ENCODE results near the gene AVL9.
"Not testable (repeated sequence)": the region's sequence is repeated elsewhere in the genome, so short reads cannot be mapped to it uniquely, and the experiment has no call there.

The AVL9 gene

GRCh38 chr7:32591938-32592337, 96.6 kb downstream of the AVL9 start:
- peak; percentile 25 for DNase-seq

GRCh38 chr7:32592701-32593100, 97.4 kb downstream of the AVL9 start:
- no peak for DNase-seq

- DNase-seq: no peak
Observed at GRCh38 chr7:32594965-32595490, 99.7 kb downstream of the AVL9 start.

DNA sequence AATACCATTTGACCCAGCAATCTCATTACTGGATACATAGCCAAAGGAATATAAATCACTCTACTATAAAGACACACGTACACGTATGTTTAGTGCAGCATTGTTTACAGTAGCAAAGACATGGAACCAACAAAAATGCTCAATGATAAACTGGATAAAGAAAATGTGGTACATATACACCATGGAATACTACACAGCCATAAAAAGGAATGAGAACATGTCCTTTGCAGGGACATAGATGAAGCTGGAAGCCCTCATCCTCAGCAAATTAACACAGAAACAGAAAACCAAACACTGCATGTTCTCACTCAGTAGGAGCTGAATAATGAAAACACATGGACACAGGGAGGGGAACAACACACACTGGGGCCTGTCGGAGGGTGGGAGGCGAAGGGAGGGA, 105.9 kb downstream of the AVL9 start:
- not testable (repeated sequence) for DNase-seq

DNA sequence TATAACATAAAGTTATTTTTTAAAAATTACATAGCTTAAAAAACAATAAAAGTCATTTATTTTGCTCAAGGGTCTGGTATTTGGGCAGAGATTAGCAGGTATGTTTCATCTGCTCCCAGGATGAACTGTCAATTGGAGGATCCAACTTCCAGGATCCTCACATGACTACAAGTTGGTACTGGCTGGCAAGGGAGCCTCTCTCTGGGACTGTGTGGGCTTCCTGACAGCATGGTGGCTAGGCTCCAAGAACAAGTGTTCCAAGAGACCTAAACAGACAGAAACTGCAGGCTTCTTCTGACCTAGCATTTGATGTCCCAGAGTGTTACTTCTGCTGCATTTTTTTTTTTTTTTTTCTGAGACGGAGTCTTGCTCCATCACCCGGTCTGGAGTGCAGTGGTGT, 107.2 kb downstream of the AVL9 start:
- DNase-seq: no peak

DNA sequence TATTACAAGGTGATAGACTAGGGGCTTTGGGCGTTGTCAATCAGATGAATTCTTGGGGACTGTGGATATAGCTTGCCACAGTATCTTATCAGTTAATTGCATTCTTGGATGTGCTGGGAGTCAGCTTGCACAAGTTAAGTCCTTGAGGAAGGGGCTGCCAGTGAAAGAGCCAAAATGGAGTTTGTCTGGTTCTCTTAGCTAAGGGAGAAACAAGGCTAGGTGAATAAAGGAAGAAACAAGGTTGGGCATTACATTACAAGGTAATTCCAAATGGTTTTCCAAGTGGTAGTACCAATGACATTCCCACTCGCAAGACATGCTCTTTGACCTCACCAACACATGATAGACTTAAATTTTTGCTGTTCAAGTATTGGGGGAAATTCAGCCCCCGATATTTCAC, 108.2 kb downstream of the AVL9 start:
- DNase-seq: not testable (repeated sequence)

GRCh38 chr7:32604047-32604446, 108.8 kb downstream of the AVL9 start:
- not testable (repeated sequence) for DNase-seq

- DNase-seq: no peak
Observed at GRCh38 chr7:32605032-32605431, 109.7 kb downstream of the AVL9 start.

DNA sequence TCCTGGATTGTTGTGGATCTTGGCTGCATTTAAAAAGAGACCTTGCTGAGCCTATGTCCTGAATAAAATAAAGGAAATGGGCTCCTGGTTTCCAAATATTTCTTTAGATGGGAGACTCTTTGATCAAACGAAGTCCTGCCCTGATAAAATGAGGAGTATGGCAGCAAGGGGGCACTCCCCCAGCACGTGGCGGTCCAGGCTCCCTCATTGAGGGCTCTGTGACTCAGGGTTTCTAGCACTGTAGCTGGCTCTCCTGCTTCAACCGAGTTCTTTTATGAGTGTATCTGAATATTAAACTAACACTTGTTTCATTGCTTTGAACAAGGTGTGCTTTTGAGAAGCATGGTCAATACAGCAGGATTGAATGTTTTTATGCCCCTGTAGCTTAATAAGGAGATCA, 114.2 kb downstream of the AVL9 start:
- no peak for DNase-seq

DNA sequence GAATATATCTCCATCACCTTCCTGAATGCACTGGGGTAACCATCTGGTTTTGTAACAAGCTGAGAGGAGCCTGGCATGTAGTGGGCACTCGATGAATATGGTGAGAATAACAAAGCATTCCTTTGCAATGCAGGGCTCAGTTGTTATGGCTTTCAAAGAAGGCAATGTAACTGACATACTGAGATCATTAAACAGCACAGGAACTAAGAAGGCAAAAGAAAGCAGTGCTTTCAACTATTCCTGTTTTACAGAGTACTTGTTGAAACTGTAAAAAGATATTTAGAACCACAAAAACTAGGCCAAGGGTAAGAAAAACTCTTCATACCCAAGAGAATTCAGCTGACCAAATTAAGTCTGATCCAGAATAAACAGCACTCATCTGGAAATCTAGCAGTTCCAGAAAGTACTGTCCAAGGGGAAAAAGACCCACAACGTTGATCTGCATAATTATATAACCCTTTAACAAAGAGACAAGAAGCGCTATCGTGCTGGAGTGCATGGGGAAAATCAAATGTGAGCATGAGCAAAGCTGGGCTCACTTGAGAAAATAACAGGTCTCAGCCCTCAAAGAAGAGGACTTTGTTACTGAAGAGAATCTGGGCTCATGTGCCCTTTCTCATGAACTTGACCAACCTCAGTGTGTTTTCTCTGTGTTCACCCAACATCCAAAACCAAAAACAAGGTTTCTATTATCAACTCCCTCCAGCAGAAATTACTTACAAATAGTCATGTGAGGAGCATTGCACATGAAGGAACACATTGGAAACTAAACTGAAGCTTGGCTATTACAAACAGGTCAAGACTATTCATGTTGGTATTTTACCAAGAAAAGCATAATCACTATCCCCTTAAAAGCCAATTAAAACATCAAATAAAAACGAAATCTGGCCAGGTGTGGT, 116.2 kb downstream of the AVL9 start:
- DNase-seq: peak; percentile 46

DNA sequence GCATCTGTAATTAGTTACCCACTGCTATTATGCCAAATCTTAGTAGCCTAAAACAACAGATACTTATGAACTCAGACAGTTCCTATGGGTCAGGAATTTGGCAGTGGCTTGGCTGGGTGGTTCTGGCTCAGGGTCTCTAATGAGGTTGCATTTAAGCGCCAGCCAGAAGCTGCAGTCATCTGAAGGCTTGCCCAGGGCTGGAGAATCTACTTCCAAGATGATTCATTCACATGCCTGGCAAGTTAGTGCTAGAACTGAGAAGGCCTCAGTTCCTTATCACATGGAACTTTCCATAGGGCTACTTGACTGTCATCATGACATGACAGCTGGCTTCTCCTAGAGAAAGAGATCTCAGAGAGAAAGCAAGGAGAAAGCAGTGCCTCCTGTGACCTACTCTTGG, 121.3 kb downstream of the AVL9 start:
- DNase-seq: no peak

- no peak for DNase-seq
Observed at GRCh38 chr7:32618470-32618869, 123.2 kb downstream of the AVL9 start.

DNA sequence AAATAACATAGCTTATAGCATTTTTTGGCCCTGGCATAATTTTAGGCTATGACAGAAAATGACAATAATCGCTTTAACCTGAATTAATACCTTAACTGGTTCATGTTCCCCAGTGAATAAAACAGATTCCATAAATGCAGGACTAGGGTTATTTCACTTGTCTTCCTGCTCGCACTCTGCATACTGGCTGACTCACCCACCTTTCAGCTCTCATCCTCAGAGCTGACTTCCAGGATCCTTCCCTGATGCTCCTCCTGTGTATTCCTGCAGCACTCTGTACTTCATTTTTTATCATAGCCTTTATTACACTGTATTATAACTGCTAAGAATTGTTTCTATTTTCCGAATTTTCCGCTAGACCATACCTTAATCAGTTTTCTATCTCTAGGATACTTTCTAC, 123.7 kb downstream of the AVL9 start:
- DNase-seq: no peak

DNA sequence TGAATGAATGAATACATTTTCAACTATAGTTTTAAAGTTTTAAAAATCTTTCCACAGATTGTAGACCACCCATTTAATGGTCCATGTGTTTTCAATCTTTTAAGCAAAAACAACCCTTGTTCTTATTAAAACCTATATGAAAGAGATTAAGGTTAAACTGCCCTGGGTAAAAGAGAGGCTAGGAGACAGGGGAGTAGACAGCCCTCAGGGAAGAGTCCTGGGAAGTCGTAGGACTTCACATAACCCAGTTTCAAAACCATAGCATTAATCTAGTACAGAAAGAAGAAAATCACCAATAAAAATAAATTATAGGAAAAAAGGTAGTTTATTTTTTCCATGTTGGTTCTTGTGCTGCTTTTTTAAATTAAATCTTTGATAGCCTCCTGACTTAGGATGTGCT, 124.1 kb downstream of the AVL9 start:
- not testable (repeated sequence) for DNase-seq

- DNase-seq: no peak
Observed at GRCh38 chr7:32631021-32631420, 135.7 kb downstream of the AVL9 start.

- not testable (repeated sequence) for DNase-seq
Observed at GRCh38 chr7:32631590-32632497, 136.6 kb downstream of the AVL9 start.

DNA sequence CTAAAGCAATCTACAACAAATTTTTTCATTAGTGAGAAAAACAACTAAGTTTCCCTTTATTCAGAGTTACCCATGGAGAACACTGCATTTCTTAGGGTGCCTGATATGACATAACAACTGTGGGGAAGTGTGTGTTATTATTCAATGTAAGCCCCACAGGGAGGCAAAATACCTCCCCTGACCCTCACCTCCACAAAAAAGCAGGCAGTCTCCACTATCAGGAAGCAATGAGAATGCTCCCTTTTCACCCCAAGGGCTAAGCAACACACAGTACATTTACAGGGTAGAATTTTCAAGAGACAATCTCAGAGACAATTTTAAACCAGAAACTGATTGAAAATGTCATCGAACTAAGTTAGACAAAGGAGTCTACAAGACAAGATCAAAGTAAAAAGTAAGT, 138.2 kb downstream of the AVL9 start:
- not testable (repeated sequence) for DNase-seq

DNA sequence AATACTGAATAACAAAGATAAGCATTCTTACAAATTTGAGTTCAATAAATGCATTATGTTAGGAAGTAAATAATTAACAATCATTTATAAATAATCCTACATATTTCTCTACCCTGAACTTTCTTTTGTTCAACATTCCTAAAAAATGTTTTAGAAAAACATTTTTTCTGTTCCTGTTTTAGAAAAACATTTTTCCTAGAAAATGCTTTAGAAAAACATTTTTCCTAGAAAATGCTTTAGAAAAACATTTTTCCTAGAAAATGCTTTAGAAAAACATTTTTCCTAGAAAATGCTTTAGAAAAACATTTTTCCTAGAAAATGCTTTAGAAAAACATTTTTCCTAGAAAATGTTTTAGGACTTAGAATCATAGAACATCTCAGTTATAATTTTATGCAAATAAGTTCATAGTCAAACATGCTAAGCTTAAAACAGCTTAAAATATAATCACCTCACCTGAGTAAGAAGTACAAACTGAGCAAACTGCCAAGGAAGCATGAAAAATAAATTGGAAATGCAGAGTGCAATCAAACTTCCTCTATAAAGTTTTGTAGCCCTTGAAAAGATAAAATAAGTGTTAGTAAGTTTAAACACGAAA, 139.6 kb downstream of the AVL9 start:
- DNase-seq: not testable (repeated sequence)

DNA sequence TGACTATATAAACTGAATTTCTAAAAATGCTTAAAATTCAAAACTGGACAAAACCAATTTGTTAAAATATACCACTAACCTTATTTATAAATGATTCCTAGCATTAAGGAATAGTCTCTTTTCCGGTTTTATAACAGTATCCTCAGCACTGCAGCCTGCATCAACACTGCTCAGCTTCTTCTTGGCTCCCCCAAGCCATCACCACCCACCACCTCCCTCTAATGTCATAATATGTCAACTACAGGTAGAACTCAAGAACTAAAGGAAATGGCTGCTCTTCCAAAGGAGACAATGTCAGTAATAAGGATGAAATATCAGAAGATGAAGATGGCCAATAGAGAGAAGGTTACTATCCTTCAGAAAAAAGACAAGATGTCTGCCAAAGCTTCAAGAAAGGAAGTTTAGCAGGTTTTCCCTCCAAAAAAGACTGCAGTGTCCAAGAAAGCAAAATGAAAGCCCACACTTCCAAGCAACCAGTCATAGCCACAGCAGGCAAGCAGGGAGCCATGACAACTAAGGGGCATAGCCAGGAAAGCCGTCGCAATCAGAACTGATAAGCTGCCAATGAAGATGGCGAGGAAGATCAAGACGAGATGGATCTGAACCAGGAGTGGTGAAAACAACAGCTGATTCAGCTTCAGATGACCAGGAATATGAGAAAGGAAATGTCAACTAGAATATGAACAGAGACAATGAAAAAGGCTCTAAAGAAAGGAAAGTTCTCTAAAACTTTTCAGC, 141.6 kb downstream of the AVL9 start:
- DNase-seq: not testable (repeated sequence)

DNA sequence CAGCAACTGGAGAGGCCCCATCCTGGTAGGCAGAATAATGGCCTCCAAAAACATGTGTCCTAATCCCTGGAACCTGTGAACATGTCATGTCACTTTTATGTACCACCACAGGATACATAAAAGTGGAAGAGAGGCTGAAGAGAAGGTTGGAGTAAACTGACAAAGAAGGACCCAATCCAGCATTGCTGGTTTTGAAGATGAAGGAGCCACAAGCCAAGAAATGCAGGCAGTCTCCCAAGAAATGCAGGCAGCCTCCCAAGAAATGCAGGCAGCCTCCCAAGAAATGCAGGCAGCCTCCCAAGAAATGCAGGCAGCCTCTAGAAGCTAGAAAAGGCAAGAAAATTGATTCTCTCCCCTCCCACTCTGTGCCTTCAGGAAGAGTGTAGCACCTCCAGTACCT, 142.3 kb downstream of the AVL9 start:
- not testable (repeated sequence) for DNase-seq
